Measurements from ENCODE around the gene SMAD6.

GRCh38 chr15:66771351-66771650 is 69.3 kb downstream of the SMAD6 start:
- TF ChIP-seq CTCF (conservative IDR thresholded peaks at IDR 0.05; ENCODE audit: low read length): no peak
- TF ChIP-seq EZH2phosphoT487 (IDR thresholded peaks at IDR 0.05; ENCODE audit: borderline replicate concordance): no peak
